H9 (cell line): Measurements from ENCODE around the gene HTRA3. TPM values are rescaled to one million over a fixed set of nuclear protein-coding genes. Genes with fewer than 3 reads are reported as not detected.

Source experiments
- DNase-seq: peaks from one replicate; pipeline ENCODE4 v3.0.0-alpha.2; 2017
- H2AFZ ChIP-seq: one replicate; pipeline ENCODE4 v1.6.1; 2013; ENCODE audit warnings: mild to moderate bottlenecking, low read length, control low read depth, moderate library complexity
- H2AK5ac ChIP-seq: 2 replicates; pipeline ENCODE4 v1.6.1; 2013; ENCODE audit warnings: low read length, control low read depth, mixed read lengths; ENCODE audit not compliant: insufficient read length
- H2BK120ac ChIP-seq: one replicate; pipeline ENCODE4 v1.6.1; 2013; ENCODE audit warnings: low read depth, mild to moderate bottlenecking, low read length, control low read depth, inconsistent platforms; ENCODE audit not compliant: poor library complexity, severe bottlenecking
- H2BK12ac ChIP-seq: 2 replicates; pipeline ENCODE4 v1.6.1; 2013; ENCODE audit warnings: low read length, control low read depth, mixed read lengths, low read depth; ENCODE audit not compliant: insufficient read length
- H2BK15ac ChIP-seq: 2 replicates; pipeline ENCODE4 v1.6.1; 2013; ENCODE audit warnings: low read depth, low read length, control low read depth
- H2BK20ac ChIP-seq: one replicate; pipeline ENCODE4 v1.6.1; 2013; ENCODE audit warnings: low read depth, mild to moderate bottlenecking, low read length, control low read depth, inconsistent platforms; ENCODE audit not compliant: poor library complexity, severe bottlenecking
- H2BK5ac ChIP-seq: 2 replicates; pipeline ENCODE4 v1.6.1; 2013; ENCODE audit warnings: low read length, control low read depth, mixed read lengths; ENCODE audit not compliant: insufficient read length
- H3K14ac ChIP-seq: 2 replicates; pipeline ENCODE4 v1.6.1; 2013; ENCODE audit warnings: low read length, control low read depth; ENCODE audit not compliant: insufficient read depth
- H3K18ac ChIP-seq: 2 replicates; pipeline ENCODE4 v1.6.1; 2013; ENCODE audit warnings: low read depth, mild to moderate bottlenecking, mixed read lengths, low read length, control low read depth; ENCODE audit not compliant: insufficient read length
- H3K23ac ChIP-seq: 2 replicates; pipeline ENCODE4 v1.6.1; 2013; ENCODE audit warnings: low read length, control low read depth, mixed read lengths, low read depth; ENCODE audit not compliant: insufficient read length
- H3K23me2 ChIP-seq: 2 replicates; pipeline ENCODE4 v1.6.1; 2013; ENCODE audit warnings: low read depth, mild to moderate bottlenecking, mixed read lengths, low read length, control low read depth; ENCODE audit not compliant: insufficient read length, poor library complexity, severe bottlenecking
- H3K27ac ChIP-seq: 2 replicates; pipeline ENCODE4 v1.5.1; 2013; ENCODE audit warnings: low read length, control low read depth, mixed read lengths, low read depth; ENCODE audit not compliant: insufficient read length
- H3K27me3 ChIP-seq: 2 replicates; pipeline ENCODE4 v1.6.1; 2013; ENCODE audit warnings: low read length, control low read depth, inconsistent platforms; ENCODE audit not compliant: insufficient read depth
- H3K4ac ChIP-seq: 2 replicates; pipeline ENCODE4 v1.6.1; 2013; ENCODE audit warnings: low read depth, mild to moderate bottlenecking, control low read depth, inconsistent platforms, low read length, moderate library complexity
- H3K4me1 ChIP-seq: 2 replicates; pipeline ENCODE4 v1.6.1; 2013; ENCODE audit warnings: low read length, control low read depth, inconsistent platforms; ENCODE audit not compliant: insufficient read depth
- H3K4me2 ChIP-seq: 2 replicates; pipeline ENCODE4 v1.6.1; 2013; ENCODE audit warnings: low read length, control low read depth, mixed read lengths; ENCODE audit not compliant: insufficient read length, insufficient read depth
- H3K56ac ChIP-seq: 2 replicates; pipeline ENCODE4 v1.6.1; 2013; ENCODE audit warnings: low read depth, mild to moderate bottlenecking, mixed read lengths, low read length, control low read depth; ENCODE audit not compliant: insufficient read length
- H3K79me1 ChIP-seq: 2 replicates; pipeline ENCODE4 v1.6.1; 2013; ENCODE audit warnings: low read depth, mild to moderate bottlenecking, moderate library complexity, low read length, control low read depth, inconsistent platforms; ENCODE audit not compliant: insufficient read depth, poor library complexity, severe bottlenecking
- H3K79me2 ChIP-seq: 2 replicates; pipeline ENCODE4 v1.6.1; 2013; ENCODE audit warnings: low read length, control low read depth, inconsistent platforms; ENCODE audit not compliant: insufficient read depth
- H3K9ac ChIP-seq: 2 replicates; pipeline ENCODE4 v1.6.1; 2013; ENCODE audit warnings: low read length, control low read depth, mixed read lengths; ENCODE audit not compliant: insufficient read length; ENCODE audit errors: extremely low read depth
- H3K9me3 ChIP-seq: one replicate; pipeline ENCODE4 v1.6.1; 2013; ENCODE audit warnings: low read depth, low read length, inconsistent platforms; ENCODE audit not compliant: control insufficient read depth
- H3T11ph ChIP-seq: one replicate; pipeline ENCODE4 v1.6.1; 2013; ENCODE audit warnings: mild to moderate bottlenecking, low read length, control low read depth, inconsistent platforms
- H4K20me1 ChIP-seq: one replicate; pipeline ENCODE4 v1.6.1; 2013; ENCODE audit not compliant: control insufficient read depth, insufficient read length, insufficient read depth
- H4K5ac ChIP-seq: 2 replicates; pipeline ENCODE4 v1.6.1; 2013; ENCODE audit warnings: low read depth, mild to moderate bottlenecking, mixed read lengths, low read length, control low read depth; ENCODE audit not compliant: insufficient read length
- H4K8ac ChIP-seq: replicated peaks from 2 replicates; pipeline ENCODE4 v1.6.1; 2013; ENCODE audit warnings: low read length, control low read depth, mixed read lengths, low read depth; ENCODE audit not compliant: insufficient read length
- H4K91ac ChIP-seq: 2 replicates; pipeline ENCODE4 v1.6.1; 2013; ENCODE audit warnings: low read depth, mild to moderate bottlenecking, moderate library complexity, mixed read lengths, low read length, control low read depth; ENCODE audit not compliant: insufficient read length
- H3K27ac Mint-ChIP-seq, 3 experiments: 2 replicates in 2 of 3; 3 replicates in 1 of 3; pipeline ENCODE4 v1.8.0; 2020 to 2021; ENCODE audit warnings: mixed read lengths in 3 of 3, mild to moderate bottlenecking in 1 of 3, moderate library complexity in 1 of 3
- H3K27me3 Mint-ChIP-seq: 2 replicates; pipeline ENCODE4 v1.8.0; 2021; ENCODE audit warnings: low read depth, mild to moderate bottlenecking, moderate library complexity, mixed read lengths
- H3K36me3 Mint-ChIP-seq, 3 experiments: 2 replicates in 2 of 3; 3 replicates in 1 of 3; pipeline ENCODE4 v1.8.0; 2020 to 2021; ENCODE audit warnings: low read depth in 3 of 3, mixed read lengths in 3 of 3; ENCODE audit not compliant: insufficient read depth in 1 of 3
- H3K4me1 Mint-ChIP-seq, 2 experiments: 2 replicates each; pipeline ENCODE4 v1.8.0; 2020; ENCODE audit warnings: mixed read lengths in 2 of 2
- H3K4me3 Mint-ChIP-seq, 2 experiments: 2 replicates in 1 of 2; 3 replicates in 1 of 2; pipeline ENCODE4 v1.8.0; 2020 to 2021; ENCODE audit warnings: mild to moderate bottlenecking in 2 of 2, mixed read lengths in 2 of 2, moderate library complexity in 1 of 2
- H3K9me3 Mint-ChIP-seq, 2 experiments: 2 replicates in 1 of 2; 3 replicates in 1 of 2; pipeline ENCODE4 v1.8.0; 2020; ENCODE audit warnings: mild to moderate bottlenecking in 2 of 2, mixed read lengths in 2 of 2, moderate library complexity in 1 of 2
- WGBS: extraction: QIAGEN DNeasy Blood & Tissue Kit; methylation state at CpG from one replicate; pipeline ENCODE4 v1.1.7; 2013; ENCODE audit warnings: missing lambda C conversion rate, low lambda C conversion rate, mixed read lengths; ENCODE audit not compliant: insufficient read length; ENCODE audit errors: extremely low coverage; 5-methylcytosine and 5-hydroxymethylcytosine counted together
- total RNA-seq: library from RNA; stranded (reverse); gene quantifications from 2 replicates; pipeline ENCODE4 v1.2.1, GENCODE V29; 2021
- TF ChIP-seq, protein P1 (sequence below): fragments of 200-600 bp; sonication (generic); conservative IDR thresholded peaks from 3 replicates; pipeline ENCODE4 v1.8.0; 2021; ENCODE audit warnings: antibody characterized with exemption, mild to moderate bottlenecking

HTRA3 gene
- total RNA-seq, 1 experiment from 2014 or later = 3.0 TPM

DNA sequence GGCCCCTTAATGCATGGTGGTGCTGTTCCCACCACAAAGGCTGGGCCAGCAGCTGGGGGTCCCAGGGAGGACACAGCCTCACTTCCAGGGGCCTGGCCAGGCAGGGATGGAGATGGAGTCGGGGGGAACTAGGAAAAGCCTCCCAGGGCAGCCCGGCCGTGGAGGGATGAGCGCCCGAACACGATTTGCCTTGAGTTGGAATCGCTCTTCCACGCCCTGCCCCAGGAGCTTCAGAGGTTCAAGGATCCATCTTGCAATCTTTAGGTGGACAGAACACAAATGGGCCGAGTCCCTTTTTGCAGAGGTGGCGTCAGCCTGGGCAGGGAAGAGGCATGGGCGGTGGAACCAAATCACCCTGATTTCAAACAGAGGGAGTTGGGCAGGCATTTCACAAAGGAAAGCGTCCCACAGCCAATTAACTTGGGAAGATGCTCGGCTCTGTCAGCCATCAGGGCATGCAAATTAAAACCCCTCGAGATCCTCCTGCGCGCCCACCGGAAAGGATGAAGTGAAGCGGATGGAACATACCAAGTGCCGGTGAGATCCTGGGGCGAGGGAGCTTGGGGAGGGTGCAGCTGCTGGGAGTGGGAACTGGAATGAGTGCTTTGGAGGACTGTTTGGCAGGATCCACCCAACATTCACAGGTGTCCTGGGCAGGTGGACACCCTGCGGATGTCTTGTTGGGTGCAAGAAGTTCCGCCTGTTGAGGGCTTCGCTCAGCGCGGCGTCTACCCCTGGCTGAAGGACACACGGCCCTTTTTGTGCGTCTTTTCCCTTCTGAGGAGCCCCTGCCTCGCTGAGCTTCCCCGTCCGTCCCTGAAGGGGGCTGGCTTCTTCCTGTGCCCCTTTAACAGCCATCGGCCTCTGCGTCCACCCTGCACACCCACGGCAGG lies 75.7 kb downstream of the HTRA3 start:
- H3K79me2 ChIP-seq = no peaks in the 10 kb centered on the region
- no peak overlapping the region for H2BK15ac ChIP-seq
- TF ChIP-seq, protein P1, sequence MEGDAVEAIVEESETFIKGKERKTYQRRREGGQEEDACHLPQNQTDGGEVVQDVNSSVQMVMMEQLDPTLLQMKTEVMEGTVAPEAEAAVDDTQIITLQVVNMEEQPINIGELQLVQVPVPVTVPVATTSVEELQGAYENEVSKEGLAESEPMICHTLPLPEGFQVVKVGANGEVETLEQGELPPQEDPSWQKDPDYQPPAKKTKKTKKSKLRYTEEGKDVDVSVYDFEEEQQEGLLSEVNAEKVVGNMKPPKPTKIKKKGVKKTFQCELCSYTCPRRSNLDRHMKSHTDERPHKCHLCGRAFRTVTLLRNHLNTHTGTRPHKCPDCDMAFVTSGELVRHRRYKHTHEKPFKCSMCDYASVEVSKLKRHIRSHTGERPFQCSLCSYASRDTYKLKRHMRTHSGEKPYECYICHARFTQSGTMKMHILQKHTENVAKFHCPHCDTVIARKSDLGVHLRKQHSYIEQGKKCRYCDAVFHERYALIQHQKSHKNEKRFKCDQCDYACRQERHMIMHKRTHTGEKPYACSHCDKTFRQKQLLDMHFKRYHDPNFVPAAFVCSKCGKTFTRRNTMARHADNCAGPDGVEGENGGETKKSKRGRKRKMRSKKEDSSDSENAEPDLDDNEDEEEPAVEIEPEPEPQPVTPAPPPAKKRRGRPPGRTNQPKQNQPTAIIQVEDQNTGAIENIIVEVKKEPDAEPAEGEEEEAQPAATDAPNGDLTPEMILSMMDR = no peak
- H3K23ac ChIP-seq = no peak overlapping the region
- H2AK5ac ChIP-seq = no peak overlapping the region
- DNase-seq = no peak
- no peaks in the 10 kb centered on the region for H3K23me2 ChIP-seq
- no peak overlapping the region for H3T11ph ChIP-seq
- no peak overlapping the region for H2AFZ ChIP-seq
- no peaks in the 10 kb centered on the region for H3K27me3 ChIP-seq
- H4K5ac ChIP-seq = no peak overlapping the region
- H3K9ac ChIP-seq = no peak overlapping the region
- H3K4me1 Mint-ChIP-seq = peaks cover 6 to 12% of the 10 kb centered on the region in 2 experiments
- no peaks in the 10 kb centered on the region for H3K9me3 ChIP-seq
- H3K36me3 Mint-ChIP-seq = no peaks in the 10 kb centered on the region; a peak in 1 of 7 replicates
- no peaks in the 10 kb centered on the region for H3K79me1 ChIP-seq
- H3K27ac ChIP-seq = no peak overlapping the region
- H4K8ac ChIP-seq = no peak overlapping the region
- no peaks in the 10 kb centered on the region for H3K4me1 ChIP-seq
- H2BK12ac ChIP-seq = no peak overlapping the region
- no peak overlapping the region for H3K18ac ChIP-seq
- H3K9me3 Mint-ChIP-seq = no peaks in the 10 kb centered on the region
- no peaks in the 10 kb centered on the region for H4K20me1 ChIP-seq
- H3K27ac Mint-ChIP-seq = peak overlapping the region in 1 of 3 experiments; percentile 52; a peak in 2 of 7 replicates
- H3K14ac ChIP-seq = no peak overlapping the region
- H2BK120ac ChIP-seq = no peak overlapping the region
- H3K4me3 Mint-ChIP-seq = no peak overlapping the region
- H2BK5ac ChIP-seq = no peak overlapping the region
- no CpG with 5 or more reads among the region's 34 CpGs for WGBS
- H3K4ac ChIP-seq = no peak overlapping the region
- no peak overlapping the region for H2BK20ac ChIP-seq
- H4K91ac ChIP-seq = no peak overlapping the region
- peaks cover 38% of the 10 kb centered on the region for H3K27me3 Mint-ChIP-seq
- H3K56ac ChIP-seq = no peak overlapping the region
- no peak overlapping the region for H3K4me2 ChIP-seq
